HepG2 (cell line): ENCODE data around the gene RBCK1. TPM values are rescaled to one million over a fixed set of nuclear protein-coding genes. Genes with fewer than 3 reads are reported as not detected.

ENCODE experiments used
- ARHGAP35 ChIP-seq: sonication (generic); formaldehyde crosslinking; IDR thresholded peaks from 2 replicates; pipeline ENCODE4 v1.9.0; 2022; ENCODE audit warnings: mild to moderate bottlenecking, inconsistent platforms, moderate library complexity, missing genetic modification reagents, borderline replicate concordance
- ATF3 ChIP-seq: sonication (generic); formaldehyde crosslinking; IDR thresholded peaks from 2 replicates; pipeline ENCODE4 v1.4.0; 2020; ENCODE audit warnings: missing genetic modification reagents
- E2F5 ChIP-seq: sonication (generic); formaldehyde crosslinking; conservative IDR thresholded peaks from 2 replicates; pipeline ENCODE4 v1.4.0; 2020; ENCODE audit warnings: missing genetic modification reagents
- KMT2B ChIP-seq: IDR thresholded peaks from 2 replicates; pipeline ENCODE4 v1.6.1; 2016; ENCODE audit warnings: missing genetic modification reagents, missing compliant biosample characterization
- NFATC3 ChIP-seq: sonication (generic); formaldehyde crosslinking; IDR thresholded peaks from 2 replicates; pipeline ENCODE4 v1.5.1; 2020; ENCODE audit warnings: mild to moderate bottlenecking, missing genetic modification reagents
- PRDM10 ChIP-seq: sonication (generic); formaldehyde crosslinking; IDR thresholded peaks from 2 replicates; pipeline ENCODE4 v1.4.0; 2020; ENCODE audit warnings: low read depth, missing genetic modification reagents
- SAFB2 ChIP-seq: sonication (generic); formaldehyde crosslinking; IDR thresholded peaks from 2 replicates; pipeline ENCODE4 v1.5.1; 2020; ENCODE audit warnings: missing genetic modification reagents, low read depth, mild to moderate bottlenecking, borderline replicate concordance
- SKIL ChIP-seq: sonication (generic); formaldehyde crosslinking; IDR thresholded peaks from 2 replicates; pipeline ENCODE4 v1.8.0; 2022; ENCODE audit warnings: missing genetic modification reagents, mild to moderate bottlenecking, moderate library complexity, borderline replicate concordance
- SMAD9 ChIP-seq: sonication (generic); formaldehyde crosslinking; IDR thresholded peaks from 2 replicates; pipeline ENCODE4 v1.5.1; 2020; ENCODE audit warnings: mild to moderate bottlenecking, missing genetic modification reagents
- TMF1 ChIP-seq: sonication (generic); formaldehyde crosslinking; IDR thresholded peaks from 2 replicates; pipeline ENCODE4 v1.8.1; 2022; ENCODE audit warnings: low read depth, missing genetic modification reagents
- ZFP36L1 ChIP-seq: sonication (generic); formaldehyde crosslinking; IDR thresholded peaks from 2 replicates; pipeline ENCODE4 v1.8.0; 2022; ENCODE audit warnings: mild to moderate bottlenecking, missing genetic modification reagents, moderate library complexity
- ZFP82 ChIP-seq: sonication (generic); formaldehyde crosslinking; IDR thresholded peaks from 2 replicates; pipeline ENCODE4 v1.5.1; 2020; ENCODE audit warnings: mild to moderate bottlenecking, missing genetic modification reagents, borderline replicate concordance
- ZNF496 ChIP-seq: sonication (generic); formaldehyde crosslinking; IDR thresholded peaks from 2 replicates; pipeline ENCODE4 v1.8.1; 2023; ENCODE audit warnings: mild to moderate bottlenecking, moderate library complexity, missing genetic modification reagents; ENCODE audit not compliant: insufficient replicate concordance
- ZNF556 ChIP-seq: sonication (generic); formaldehyde crosslinking; IDR thresholded peaks from 2 replicates; pipeline ENCODE4 v1.4.0; 2020; ENCODE audit warnings: mild to moderate bottlenecking, missing genetic modification reagents, borderline replicate concordance
- ZNF746 ChIP-seq: sonication (generic); formaldehyde crosslinking; IDR thresholded peaks from 2 replicates; pipeline ENCODE4 v1.8.0; 2022; ENCODE audit warnings: mild to moderate bottlenecking, missing genetic modification reagents
- ZNF768 ChIP-seq: sonication (generic); formaldehyde crosslinking; IDR thresholded peaks from 2 replicates; pipeline ENCODE4 v1.4.0; 2020; ENCODE audit warnings: missing genetic modification reagents
- ZNF841 ChIP-seq: sonication (generic); formaldehyde crosslinking; IDR thresholded peaks from 2 replicates; pipeline ENCODE4 v1.8.1; 2023; ENCODE audit warnings: missing genetic modification reagents, borderline replicate concordance
- ZUFSP ChIP-seq: sonication (generic); formaldehyde crosslinking; IDR thresholded peaks from 2 replicates; pipeline ENCODE4 v1.9.0; 2021; ENCODE audit warnings: missing genetic modification reagents, mild to moderate bottlenecking, borderline replicate concordance
- polyA plus RNA-seq, 8 experiments: library from polyadenylated mRNA; depleted of rRNA in 3 of 8; stranded (reverse) in 7 of 8; unstranded in 1 of 8; fragments of >200 nt; fragmentation: Illumina TruSeq in 4 of 8; extraction: Trizol in 4 of 8; gene quantifications; 2 replicates each; pipeline versions ENCODE4 v1.2.1 to v1.2.3, GENCODE V29; 2011 to 2016; ENCODE audit warnings: low read depth in 4 of 8, missing spikeins in 1 of 8, mixed read lengths in 1 of 8; ENCODE audit not compliant: insufficient read depth in 1 of 8
- total RNA-seq, 5 experiments: library from RNA; depleted of rRNA; stranded (reverse); fragments of >200 nt; fragmentation: Illumina TruSeq; extraction: Trizol; gene quantifications; 2 replicates each; pipeline ENCODE4 v1.2.3, GENCODE V29; 2016; ENCODE audit warnings: low read depth in 1 of 5

Gene RBCK1
- total and polyA plus RNA-seq, 2 of the 13 experiments (the other 11 are each of a cell fraction or from before 2014, with no cell fraction given), result 149 to 215 TPM

GRCh38 chr20:362271-363254 lies 45.5 kb upstream of the RBCK1 start (continued):
- TF ChIP-seq PRDM10 (CRISPR knock-in tag) (peak; percentile 91), ZFP36L1 (CRISPR knock-in tag) (peak; percentile 98), ZNF496 (CRISPR knock-in tag) (no peak), ZNF841 (CRISPR knock-in tag) (no peak), ZFP82 (peak; percentile 55; the same call in 1 of the 2 replicates), ATF3 (CRISPR knock-in tag) (peak; percentile 94), KMT2B (CRISPR knock-in tag) (peak; percentile 97), ZNF768 (peak; percentile 78), TMF1 (CRISPR knock-in tag) (no peak), SMAD9 (CRISPR knock-in tag) (peak; percentile 94; the same call in 1 of the 2 replicates), NFATC3 (CRISPR knock-in tag) (0 out of 2 replicates have a peak, but pooled peaks have one; percentile 97), ZNF556 (CRISPR knock-in tag) (peak; percentile 98), SAFB2 (CRISPR knock-in tag) (0 out of 2 replicates have a peak, but pooled peaks have one; percentile 69), ZNF746 (CRISPR knock-in tag) (peak; percentile 96), E2F5 (peak; percentile 68; the same call in 1 of the 2 replicates), ARHGAP35 (CRISPR knock-in tag) (peak; percentile 99), ZUFSP (no peak), SKIL (peak; percentile 96)
